KMS-11 (cell line): ENCODE data around the gene SEMA3C.

Experiments
- H2AFZ ChIP-seq: fragments of 200-600 bp; sonication (generic); 2 replicates; pipeline ENCODE4 v1.6.1; 2016; ENCODE audit warnings: antibody characterized with exemption, mixed run types, low read depth
- H3K27ac ChIP-seq: fragments of 200-600 bp; sonication (generic); 2 replicates; pipeline ENCODE4 v1.6.1; 2016; ENCODE audit warnings: mild to moderate bottlenecking, mixed run types
- H3K27me3 ChIP-seq: fragments of 200-600 bp; sonication (generic); 2 replicates; pipeline ENCODE4 v1.6.1; 2017; ENCODE audit warnings: mild to moderate bottlenecking, low read depth, mixed run types, moderate library complexity; ENCODE audit not compliant: insufficient read depth
- H3K36me3 ChIP-seq: fragments of 200-600 bp; sonication (generic); 2 replicates; pipeline ENCODE4 v1.6.1; 2017; ENCODE audit warnings: mild to moderate bottlenecking, mixed run types; ENCODE audit not compliant: insufficient read depth
- H3K4me1 ChIP-seq: fragments of 200-600 bp; sonication (generic); 2 replicates; pipeline ENCODE4 v1.6.1; 2016; ENCODE audit warnings: mild to moderate bottlenecking, low read depth, mixed run types; ENCODE audit not compliant: poor library complexity, severe bottlenecking
- H3K4me2 ChIP-seq: fragments of 200-600 bp; sonication (generic); 2 replicates; pipeline ENCODE4 v1.7.0; 2016; ENCODE audit warnings: mild to moderate bottlenecking, mixed run types
- H3K4me3 ChIP-seq: fragments of 200-600 bp; sonication (generic); IDR thresholded peaks from 2 replicates; pipeline ENCODE4 v1.6.1; 2017; ENCODE audit warnings: low read depth, low read length, mixed read lengths; ENCODE audit not compliant: insufficient read depth
- H3K79me2 ChIP-seq: fragments of 200-600 bp; sonication (generic); 2 replicates; pipeline ENCODE4 v1.6.1; 2016; ENCODE audit warnings: low read depth, mixed run types; ENCODE audit not compliant: insufficient read depth
- H3K9ac ChIP-seq: fragments of 200-600 bp; sonication (generic); 2 replicates; pipeline ENCODE4 v1.6.1; 2016; ENCODE audit warnings: mild to moderate bottlenecking, mixed run types
- H4K20me1 ChIP-seq: fragments of 200-600 bp; sonication (generic); 2 replicates; pipeline ENCODE4 v1.6.1; 2016; ENCODE audit warnings: mild to moderate bottlenecking, mixed run types; ENCODE audit not compliant: insufficient read depth
- CTCF ChIP-seq: fragments of 200-600 bp; sonication (generic); conservative IDR thresholded peaks from 2 replicates; pipeline ENCODE4 v1.6.1; 2017; ENCODE audit warnings: low read depth, mild to moderate bottlenecking, antibody characterized with exemption, low read length, moderate library complexity, mixed read lengths

The SEMA3C gene

GRCh38 chr7:80871228-80871627, 47.6 kb downstream of the SEMA3C start:
- Histone ChIP-seq H3K4me1 (peaks cover 5% of the 10 kb centered on the region), H3K27ac (no peak overlapping the region), H4K20me1 (no peaks in the 10 kb centered on the region), H2AFZ (no peak overlapping the region), H3K36me3 (no peaks in the 10 kb centered on the region), H3K4me3 (no peak overlapping the region), H3K9ac (no peak overlapping the region), H3K4me2 (no peak overlapping the region), H3K79me2 (no peaks in the 10 kb centered on the region), H3K27me3 (no peaks in the 10 kb centered on the region)
- TF ChIP-seq CTCF: no peak

- H3K36me3 ChIP-seq: no peaks in the 10 kb centered on the region
- H3K4me1 ChIP-seq: peaks cover 5% of the 10 kb centered on the region
- no peak overlapping the region for H3K27ac ChIP-seq
- H3K9ac ChIP-seq: no peak overlapping the region
- no peak for TF ChIP-seq CTCF
- no peak overlapping the region for H3K4me2 ChIP-seq
- H3K27me3 ChIP-seq: no peaks in the 10 kb centered on the region
- no peak overlapping the region for H2AFZ ChIP-seq
- H4K20me1 ChIP-seq: no peaks in the 10 kb centered on the region
- no peaks in the 10 kb centered on the region for H3K79me2 ChIP-seq
- no peak overlapping the region for H3K4me3 ChIP-seq
Measured at GRCh38 chr7:80870813-80871212, 48.0 kb downstream of the SEMA3C start.

GRCh38 chr7:80869821-80870751, 48.8 kb downstream of the SEMA3C start:
- Histone ChIP-seq H3K27ac (no peak overlapping the region), H3K36me3 (no peaks in the 10 kb centered on the region), H3K4me2 (no peak overlapping the region), H3K27me3 (no peaks in the 10 kb centered on the region), H3K9ac (no peak overlapping the region), H3K79me2 (no peaks in the 10 kb centered on the region), H2AFZ (no peak overlapping the region), H3K4me1 (peaks cover 5% of the 10 kb centered on the region), H4K20me1 (no peaks in the 10 kb centered on the region), H3K4me3 (no peak overlapping the region)
- TF ChIP-seq CTCF: no peak

GRCh38 chr7:80869106-80869784, 49.6 kb downstream of the SEMA3C start:
- Histone ChIP-seq H3K9ac (no peak overlapping the region), H3K27ac (no peak overlapping the region), H3K4me2 (no peak overlapping the region), H3K79me2 (no peaks in the 10 kb centered on the region), H3K27me3 (no peaks in the 10 kb centered on the region), H2AFZ (no peak overlapping the region), H3K4me3 (no peak overlapping the region), H3K4me1 (peaks cover 5% of the 10 kb centered on the region), H4K20me1 (no peaks in the 10 kb centered on the region), H3K36me3 (no peaks in the 10 kb centered on the region)
- TF ChIP-seq CTCF: no peak
